Heart right ventricle (tissue), 16 donors: ENCODE data around the gene ALKBH1. TPM values are rescaled to one million over a fixed set of nuclear protein-coding genes. Genes with fewer than 3 reads are reported as not detected.

Source experiments
- ATAC-seq, 8 donors: fragments of 200-7000 bp; cut with Tn5 transposase; one replicate each; pipeline ENCODE4 v1.9.1; 2020; ENCODE audit warnings: mild to moderate bottlenecking in 8 of 8, moderate library complexity in 8 of 8, moderate number of reproducible peaks in 1 of 8
- DNase-seq, 2 donors: peaks; one replicate each; pipeline ENCODE4 v3.0.0-alpha.2; 2020
- H3K27ac ChIP-seq, 10 donors: fragments of 200-600 bp; sonication (generic) in 2 of 10; one replicate each; pipeline versions ENCODE4 v1.5.0 to v1.8.0; 2020 to 2022; ENCODE audit warnings: mild to moderate bottlenecking in 3 of 10
- H3K27me3 ChIP-seq, 7 donors: fragments of 200-600 bp; one replicate each; pipeline ENCODE4 v1.8.0; 2021 to 2022; ENCODE audit warnings: mild to moderate bottlenecking in 2 of 7
- H3K36me3 ChIP-seq, 9 donors: fragments of 200-600 bp; sonication (generic) in 1 of 9; one replicate each; pipeline versions ENCODE4 v1.5.0 to v1.8.0; 2020 to 2022; ENCODE audit warnings: mild to moderate bottlenecking in 2 of 9
- H3K4me1 ChIP-seq, 9 donors: fragments of 200-600 bp; sonication (generic) in 1 of 9; one replicate each; pipeline versions ENCODE4 v1.5.0 to v1.8.0; 2020 to 2022; ENCODE audit warnings: mild to moderate bottlenecking in 4 of 9
- H3K4me3 ChIP-seq, 10 donors: fragments of 200-600 bp; sonication (generic) in 2 of 10; one replicate each; pipeline versions ENCODE4 v1.5.0 to v1.8.0; 2020 to 2022; ENCODE audit warnings: mild to moderate bottlenecking in 7 of 10, moderate library complexity in 2 of 10
- H3K9me3 ChIP-seq, 11 donors: fragments of 200-600 bp in 10 of 11; sonication (generic) in 2 of 11; one replicate each; pipeline versions ENCODE4 v1.5.0 to v1.8.0; 2013 to 2022; ENCODE audit warnings: mild to moderate bottlenecking in 2 of 11, control low read depth in 1 of 11, moderate library complexity in 1 of 11
- WGBS, 2 donors: extraction: QIAGEN DNeasy Blood & Tissue Kit; methylation state at CpG; one replicate each; pipeline ENCODE4 v1.1.7; 2013; ENCODE audit warnings: inconsistent platforms in 1 of 2; 5-methylcytosine and 5-hydroxymethylcytosine counted together
- intact Hi-C, 10 donors: fragments of 100-400 bp; cut with DNase I; formaldehyde crosslinking; loops; one replicate each; pipeline versions ENCODE4 v1.11.1 to v1.14.2; 2022
- polyA plus RNA-seq, 2 donors: library from polyadenylated mRNA; stranded (reverse); fragments of 200-250 nt; gene quantifications; one replicate each; pipeline ENCODE4 v1.2.3, GENCODE V29; 2013
- total RNA-seq, 10 donors: library from RNA; stranded (reverse); fragmentation: NEBNext Ultra II Directional in 3 of 10; extraction: Animal tissue kit (Norgen Biotek cat#: 25700) in 3 of 10; gene quantifications; one replicate each; pipeline versions ENCODE4 v1.2.1 to v1.2.4, GENCODE V29; 2021 to 2023
- TF ChIP-seq, protein P1 (sequence below), 9 donors: fragments of 200-600 bp; sonication (generic) in 2 of 9; IDR thresholded peaks; one replicate each; pipeline versions ENCODE4 v1.5.0 to v1.8.0; 2021 to 2022; ENCODE audit warnings: antibody characterized with exemption in 9 of 9, mild to moderate bottlenecking in 5 of 9, moderate library complexity in 1 of 9
- donor health status: Arrhythmogenic right ventricular cardiomyopathy.
- donor health status: ischemic (EF 13 %, LVEDD 7.1; RV severe dilation, severe dysfunction).
- donor health status: healthy with polysubstance abuse.
- donor health status: DM: no; HTN: yes; CAD: no.
- donor health status: DM: no; HTN: no; CAD: no.
- donor health status: ischemic (EF 25% LVEDD 6.9; RV normal size, moderate dysfunction).
- donor health status: ischemic (EF 25% LVEDD 5.7; RV mildly dilated, moderate dysfunction).
- donor health status: healthy.
- donor health status: DM: yes; HTN: yes; CAD: no.
- donor health status: Ischemic cardiomyopathy.
- donor health status: ischemic (EF 35%, LVEDD 5.7; RV mildly dilated, moderate dysfunction).
- donor health status: nonischemic (EF 11% LVEDD 7.7; RV severe dilation, severe dysfunction).
- donor health status: DM: yes; HTN: yes; CAD: no.
- donor health status: PGD.
- donor health status: ischemic (EF 29% LVEDD 5.4; RV normal size, mild dysfunction).
- donor health status: nonischemic (EF 23%, LVEDD 6.1; RV moderate dilation, normal function).

The ALKBH1 gene
- total and polyA plus RNA-seq, 12 donors, result 3.9 to 12.9 (median 11.3) TPM

- Histone ChIP-seq H3K4me3 (no peak overlapping the region), H3K27me3 (no peaks in the 10 kb centered on the region), H3K4me1 (peaks cover 0 to 6% (median 0%) of the 10 kb centered on the region in 9 donors), H3K27ac (no peak overlapping the region), H3K36me3 (peaks cover 0 to 94% (median 52%) of the 10 kb centered on the region in 9 donors), H3K9me3 (no peaks in the 10 kb centered on the region)
- no peak for ATAC-seq
- no peak for DNase-seq
- 66 to 78% methylated on average over 4 of the region's 4 CpGs for WGBS, 2 donors
- TF ChIP-seq, protein P1, sequence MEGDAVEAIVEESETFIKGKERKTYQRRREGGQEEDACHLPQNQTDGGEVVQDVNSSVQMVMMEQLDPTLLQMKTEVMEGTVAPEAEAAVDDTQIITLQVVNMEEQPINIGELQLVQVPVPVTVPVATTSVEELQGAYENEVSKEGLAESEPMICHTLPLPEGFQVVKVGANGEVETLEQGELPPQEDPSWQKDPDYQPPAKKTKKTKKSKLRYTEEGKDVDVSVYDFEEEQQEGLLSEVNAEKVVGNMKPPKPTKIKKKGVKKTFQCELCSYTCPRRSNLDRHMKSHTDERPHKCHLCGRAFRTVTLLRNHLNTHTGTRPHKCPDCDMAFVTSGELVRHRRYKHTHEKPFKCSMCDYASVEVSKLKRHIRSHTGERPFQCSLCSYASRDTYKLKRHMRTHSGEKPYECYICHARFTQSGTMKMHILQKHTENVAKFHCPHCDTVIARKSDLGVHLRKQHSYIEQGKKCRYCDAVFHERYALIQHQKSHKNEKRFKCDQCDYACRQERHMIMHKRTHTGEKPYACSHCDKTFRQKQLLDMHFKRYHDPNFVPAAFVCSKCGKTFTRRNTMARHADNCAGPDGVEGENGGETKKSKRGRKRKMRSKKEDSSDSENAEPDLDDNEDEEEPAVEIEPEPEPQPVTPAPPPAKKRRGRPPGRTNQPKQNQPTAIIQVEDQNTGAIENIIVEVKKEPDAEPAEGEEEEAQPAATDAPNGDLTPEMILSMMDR (IDR thresholded peaks at IDR 0.05), result no peak
- intact Hi-C loops, result no loop called here
Measured at GRCh38 chr14:77746064-77746702, 38.4 kb upstream of the ALKBH1 start.

DNA sequence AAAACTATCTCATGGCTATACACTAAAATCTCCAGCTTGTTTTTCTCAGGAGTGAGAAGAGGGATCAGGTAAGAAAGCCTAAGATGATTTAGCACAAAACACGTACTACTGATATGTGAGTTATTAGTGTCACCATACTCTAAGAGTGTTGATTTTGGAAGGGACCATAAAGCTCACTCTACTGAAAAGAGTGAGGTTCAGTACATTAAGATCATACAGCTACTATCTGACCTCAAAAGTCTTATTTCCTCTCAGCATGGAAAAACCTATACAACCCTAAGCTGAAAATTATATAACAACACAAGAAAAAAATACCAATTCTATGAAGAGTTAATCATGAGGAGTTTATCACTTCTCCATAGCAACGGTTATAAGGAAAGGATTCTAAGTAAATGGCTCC, 33.6 kb upstream of the ALKBH1 start:
- WGBS, 2 donors, result 80 to 86% methylated on average over 2 of the region's 2 CpGs
- intact Hi-C loops, result no loop called here
- no peak overlapping the region for H3K4me3 ChIP-seq
- peaks cover 0 to 100% (median 41%) of the 10 kb centered on the region in 9 donors for H3K36me3 ChIP-seq
- H3K9me3 ChIP-seq, result no peaks in the 10 kb centered on the region
- H3K27me3 ChIP-seq, result no peaks in the 10 kb centered on the region
- peaks cover 0 to 23% (median 13%) of the 10 kb centered on the region in 9 donors for H3K4me1 ChIP-seq
- DNase-seq, result no peak
- no peak for ATAC-seq
- no peak overlapping the region for H3K27ac ChIP-seq
- TF ChIP-seq, protein P1 (IDR thresholded peaks at IDR 0.05), result no peak

- ATAC-seq, result peak in 7 of 8 donors; percentile 42 to 86 (median 72)
- TF ChIP-seq, protein P1 (IDR thresholded peaks at IDR 0.05), result no peak
- no peaks in the 10 kb centered on the region for H3K9me3 ChIP-seq
- WGBS, 2 donors, result 52 to 69% methylated on average over 7 of the region's 7 CpGs
- no peak overlapping the region for H3K4me3 ChIP-seq
- intact Hi-C loops, result no loop called here
- H3K27ac ChIP-seq, result peak overlapping the region in 3 of 10 donors; percentile 14 to 56 (median 38)
- H3K36me3 ChIP-seq, result peaks cover 0 to 100% (median 43%) of the 10 kb centered on the region in 9 donors
- H3K27me3 ChIP-seq, result no peaks in the 10 kb centered on the region
- peaks cover 0 to 23% (median 13%) of the 10 kb centered on the region in 9 donors for H3K4me1 ChIP-seq
- peak; percentile 24 to 36 for DNase-seq
Measured at GRCh38 chr14:77738559-77739250, 30.9 kb upstream of the ALKBH1 start.

GRCh38 chr14:77730976-77731497, 23.2 kb upstream of the ALKBH1 start:
- Histone ChIP-seq H3K4me1 (peaks cover 0 to 6% (median 0%) of the 10 kb centered on the region in 9 donors), H3K4me3 (no peak overlapping the region), H3K27ac (no peak overlapping the region), H3K9me3 (no peaks in the 10 kb centered on the region), H3K36me3 (peaks cover 0 to 100% (median 87%) of the 10 kb centered on the region in 9 donors), H3K27me3 (no peaks in the 10 kb centered on the region)
- intact Hi-C loops, result no loop called here
- WGBS, 2 donors, result 54 to 59% methylated on average over 3 of the region's 3 CpGs
- DNase-seq, result no peak
- TF ChIP-seq, protein P1 (IDR thresholded peaks at IDR 0.05), result no peak
- no peak for ATAC-seq
